HepG2 (cell line): Measurements from ENCODE around the gene TPRN. TPM values are rescaled to one million over a fixed set of nuclear protein-coding genes. Genes with fewer than 3 reads are reported as not detected.

ENCODE experiments used
- AGO1 ChIP-seq: fragments of 200-400 bp; formaldehyde crosslinking; IDR thresholded peaks from 2 replicates; pipeline ENCODE4 v1.6.1; 2017; ENCODE audit warnings: mild to moderate bottlenecking, low read depth, low read length, moderate library complexity; ENCODE audit not compliant: poor library complexity, severe bottlenecking
- ATF1 ChIP-seq: IDR thresholded peaks from 2 replicates; pipeline ENCODE4 v1.6.1; 2016; ENCODE audit warnings: mild to moderate bottlenecking, control low read depth
- ESRRA ChIP-seq: sonication (generic); formaldehyde crosslinking; IDR thresholded peaks from 2 replicates; pipeline ENCODE4 v1.5.1; 2020; ENCODE audit warnings: mild to moderate bottlenecking, low read depth, missing genetic modification reagents
- GFI1 ChIP-seq: sonication (generic); formaldehyde crosslinking; IDR thresholded peaks from 2 replicates; pipeline ENCODE4 v1.5.0; 2020; ENCODE audit warnings: missing genetic modification reagents, mild to moderate bottlenecking, borderline replicate concordance
- KLF9 ChIP-seq: IDR thresholded peaks from 2 replicates; pipeline ENCODE4 v1.6.1; 2016; ENCODE audit warnings: low read depth
- POLR2G ChIP-seq: fragments of 200-400 bp; formaldehyde crosslinking; IDR thresholded peaks from 2 replicates; pipeline ENCODE4 v1.6.1; 2018; ENCODE audit warnings: mild to moderate bottlenecking, low read depth, low read length, moderate library complexity
- RFX5 ChIP-seq: IDR thresholded peaks from 2 replicates; pipeline ENCODE4 v1.6.1; 2011; ENCODE audit warnings: low read depth, low read length, improper control_type of control experiment
- SALL2 ChIP-seq: sonication (generic); formaldehyde crosslinking; IDR thresholded peaks from 2 replicates; pipeline ENCODE4 v1.8.1; 2023; ENCODE audit warnings: mild to moderate bottlenecking, missing genetic modification reagents, inconsistent platforms
- TBX2 ChIP-seq: sonication (generic); formaldehyde crosslinking; IDR thresholded peaks from 2 replicates; pipeline ENCODE4 v1.5.0; 2020; ENCODE audit warnings: missing genetic modification reagents, mild to moderate bottlenecking, borderline replicate concordance
- ZBTB34 ChIP-seq: sonication (generic); formaldehyde crosslinking; IDR thresholded peaks from 2 replicates; pipeline ENCODE4 v1.8.0; 2022; ENCODE audit warnings: mild to moderate bottlenecking, missing genetic modification reagents
- ZFP91 ChIP-seq: sonication (generic); formaldehyde crosslinking; IDR thresholded peaks from 2 replicates; pipeline ENCODE4 v1.9.0; 2022; ENCODE audit warnings: missing genetic modification reagents, mild to moderate bottlenecking, borderline replicate concordance
- ZNF138 ChIP-seq: sonication (generic); formaldehyde crosslinking; IDR thresholded peaks from 2 replicates; pipeline ENCODE4 v1.5.0; 2020; ENCODE audit warnings: mild to moderate bottlenecking, low read depth, missing genetic modification reagents
- ZNF44 ChIP-seq: sonication (generic); formaldehyde crosslinking; IDR thresholded peaks from 2 replicates; pipeline ENCODE4 v1.5.1; 2020; ENCODE audit warnings: mild to moderate bottlenecking, missing genetic modification reagents
- ZNF557 ChIP-seq: sonication (generic); formaldehyde crosslinking; IDR thresholded peaks from 2 replicates; pipeline ENCODE4 v1.4.0; 2020; ENCODE audit warnings: missing genetic modification reagents
- ZNF777 ChIP-seq: sonication (generic); formaldehyde crosslinking; IDR thresholded peaks from 2 replicates; pipeline ENCODE4 v1.4.0; 2020; ENCODE audit warnings: missing genetic modification reagents
- ZNF781 ChIP-seq: sonication (generic); formaldehyde crosslinking; IDR thresholded peaks from 2 replicates; pipeline ENCODE4 v1.5.1; 2020; ENCODE audit warnings: borderline replicate concordance, mild to moderate bottlenecking, missing genetic modification reagents; ENCODE audit errors: not compliant biosample characterization
- ZSCAN25 ChIP-seq: sonication (generic); formaldehyde crosslinking; IDR thresholded peaks from 2 replicates; pipeline ENCODE4 v1.8.0; 2022; ENCODE audit warnings: mild to moderate bottlenecking, missing genetic modification reagents
- ZSCAN29 ChIP-seq: sonication (generic); formaldehyde crosslinking; conservative IDR thresholded peaks from 2 replicates; pipeline ENCODE4 v1.4.0; 2020; ENCODE audit warnings: mild to moderate bottlenecking, missing genetic modification reagents
- polyA plus RNA-seq, 8 experiments: library from polyadenylated mRNA; depleted of rRNA in 3 of 8; stranded (reverse) in 7 of 8; unstranded in 1 of 8; fragments of >200 nt; fragmentation: Illumina TruSeq in 4 of 8; extraction: Trizol in 4 of 8; gene quantifications; 2 replicates each; pipeline versions ENCODE4 v1.2.1 to v1.2.3, GENCODE V29; 2011 to 2016; ENCODE audit warnings: low read depth in 4 of 8, missing spikeins in 1 of 8, mixed read lengths in 1 of 8; ENCODE audit not compliant: insufficient read depth in 1 of 8
- total RNA-seq, 5 experiments: library from RNA; depleted of rRNA; stranded (reverse); fragments of >200 nt; fragmentation: Illumina TruSeq; extraction: Trizol; gene quantifications; 2 replicates each; pipeline ENCODE4 v1.2.3, GENCODE V29; 2016; ENCODE audit warnings: low read depth in 1 of 5
- TF ChIP-seq, protein P1 (sequence below): sonication (generic); formaldehyde crosslinking; IDR thresholded peaks from 2 replicates; pipeline ENCODE4 v1.4.0; 2020; ENCODE audit warnings: missing genetic modification reagents
- TF ChIP-seq, protein P2 (sequence below): sonication (generic); formaldehyde crosslinking; conservative IDR thresholded peaks from 2 replicates; pipeline ENCODE4 v1.4.0; 2020; ENCODE audit warnings: missing genetic modification reagents
- TF ChIP-seq, protein P3 (sequence below): sonication (generic); formaldehyde crosslinking; IDR thresholded peaks from 2 replicates; pipeline ENCODE4 v1.9.0; 2021; ENCODE audit warnings: missing genetic modification reagents, borderline replicate concordance

The TPRN gene
- total and polyA plus RNA-seq, 2 of the 13 experiments (the other 11 are each of a cell fraction or from before 2014, with no cell fraction given), result 10.1 to 19.2 TPM

DNA sequence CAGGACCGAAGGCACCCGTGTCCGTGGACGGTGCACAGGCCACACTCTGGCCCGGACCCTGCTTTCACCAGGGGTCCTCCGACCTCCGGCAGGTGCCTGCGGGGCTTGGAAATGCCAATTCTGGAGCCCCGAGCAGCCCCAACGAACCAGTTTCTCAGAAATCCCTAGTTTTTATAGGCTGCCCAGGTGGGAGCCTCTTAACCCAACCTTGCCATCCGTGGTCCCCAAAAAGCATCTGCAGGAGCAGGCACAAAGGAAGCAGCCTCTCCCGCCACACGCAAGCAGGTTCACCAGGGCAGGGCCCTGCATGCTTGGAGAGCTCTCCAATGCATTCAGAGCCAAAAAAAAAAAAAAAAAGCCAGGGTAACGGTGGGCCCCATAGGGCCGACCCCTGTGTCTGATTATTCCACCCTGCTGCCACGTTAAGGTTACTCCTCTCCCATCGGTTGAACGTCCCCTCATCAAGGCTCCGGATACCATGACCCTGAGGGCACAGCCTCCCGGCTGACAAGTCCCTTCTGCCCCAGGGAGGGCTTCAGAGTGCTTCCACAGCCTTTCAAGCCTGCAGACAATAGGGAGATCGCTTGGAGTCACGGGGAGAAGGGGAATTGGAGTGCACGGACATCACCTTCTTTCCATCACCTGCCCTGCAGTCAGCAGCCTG, 796 bp upstream of the TPRN start (continued):
- TF ChIP-seq RFX5 (no peak), GFI1 (no peak), ZNF781 (CRISPR knock-in tag) (peak; percentile 8), ESRRA (peak; percentile 13; the same call in 1 of the 2 replicates), ZNF44 (0 out of 2 replicates have a peak, but pooled peaks have one; percentile 36), TBX2 (CRISPR knock-in tag) (peak; percentile 13; the same call in 1 of the 2 replicates), ZBTB34 (CRISPR knock-in tag) (no peak; the same call in 1 of the 2 replicates), ZSCAN29 (CRISPR knock-in tag) (no peak), ATF1 (CRISPR knock-in tag) (no peak), ZFP91 (peak; percentile 1; the same call in 1 of the 2 replicates), ZNF138 (no peak), SALL2 (CRISPR knock-in tag) (no peak), KLF9 (CRISPR knock-in tag) (no peak), ZNF557 (CRISPR knock-in tag) (no peak), ZSCAN25 (CRISPR knock-in tag) (no peak), POLR2G (no peak), ZNF777 (CRISPR knock-in tag) (no peak), AGO1 (no peak)
- TF ChIP-seq, protein P1, sequence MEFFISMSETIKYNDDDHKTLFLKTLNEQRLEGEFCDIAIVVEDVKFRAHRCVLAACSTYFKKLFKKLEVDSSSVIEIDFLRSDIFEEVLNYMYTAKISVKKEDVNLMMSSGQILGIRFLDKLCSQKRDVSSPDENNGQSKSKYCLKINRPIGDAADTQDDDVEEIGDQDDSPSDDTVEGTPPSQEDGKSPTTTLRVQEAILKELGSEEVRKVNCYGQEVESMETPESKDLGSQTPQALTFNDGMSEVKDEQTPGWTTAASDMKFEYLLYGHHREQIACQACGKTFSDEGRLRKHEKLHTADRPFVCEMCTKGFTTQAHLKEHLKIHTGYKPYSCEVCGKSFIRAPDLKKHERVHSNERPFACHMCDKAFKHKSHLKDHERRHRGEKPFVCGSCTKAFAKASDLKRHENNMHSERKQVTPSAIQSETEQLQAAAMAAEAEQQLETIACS (CRISPR knock-in tag), result no peak
- TF ChIP-seq, protein P2, sequence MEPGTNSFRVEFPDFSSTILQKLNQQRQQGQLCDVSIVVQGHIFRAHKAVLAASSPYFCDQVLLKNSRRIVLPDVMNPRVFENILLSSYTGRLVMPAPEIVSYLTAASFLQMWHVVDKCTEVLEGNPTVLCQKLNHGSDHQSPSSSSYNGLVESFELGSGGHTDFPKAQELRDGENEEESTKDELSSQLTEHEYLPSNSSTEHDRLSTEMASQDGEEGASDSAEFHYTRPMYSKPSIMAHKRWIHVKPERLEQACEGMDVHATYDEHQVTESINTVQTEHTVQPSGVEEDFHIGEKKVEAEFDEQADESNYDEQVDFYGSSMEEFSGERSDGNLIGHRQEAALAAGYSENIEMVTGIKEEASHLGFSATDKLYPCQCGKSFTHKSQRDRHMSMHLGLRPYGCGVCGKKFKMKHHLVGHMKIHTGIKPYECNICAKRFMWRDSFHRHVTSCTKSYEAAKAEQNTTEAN (CRISPR knock-in tag), result no peak
- TF ChIP-seq, protein P3, sequence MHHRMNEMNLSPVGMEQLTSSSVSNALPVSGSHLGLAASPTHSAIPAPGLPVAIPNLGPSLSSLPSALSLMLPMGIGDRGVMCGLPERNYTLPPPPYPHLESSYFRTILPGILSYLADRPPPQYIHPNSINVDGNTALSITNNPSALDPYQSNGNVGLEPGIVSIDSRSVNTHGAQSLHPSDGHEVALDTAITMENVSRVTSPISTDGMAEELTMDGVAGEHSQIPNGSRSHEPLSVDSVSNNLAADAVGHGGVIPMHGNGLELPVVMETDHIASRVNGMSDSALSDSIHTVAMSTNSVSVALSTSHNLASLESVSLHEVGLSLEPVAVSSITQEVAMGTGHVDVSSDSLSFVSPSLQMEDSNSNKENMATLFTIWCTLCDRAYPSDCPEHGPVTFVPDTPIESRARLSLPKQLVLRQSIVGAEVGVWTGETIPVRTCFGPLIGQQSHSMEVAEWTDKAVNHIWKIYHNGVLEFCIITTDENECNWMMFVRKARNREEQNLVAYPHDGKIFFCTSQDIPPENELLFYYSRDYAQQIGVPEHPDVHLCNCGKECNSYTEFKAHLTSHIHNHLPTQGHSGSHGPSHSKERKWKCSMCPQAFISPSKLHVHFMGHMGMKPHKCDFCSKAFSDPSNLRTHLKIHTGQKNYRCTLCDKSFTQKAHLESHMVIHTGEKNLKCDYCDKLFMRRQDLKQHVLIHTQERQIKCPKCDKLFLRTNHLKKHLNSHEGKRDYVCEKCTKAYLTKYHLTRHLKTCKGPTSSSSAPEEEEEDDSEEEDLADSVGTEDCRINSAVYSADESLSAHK (CRISPR knock-in tag), result no peak
